HCT116 (cell line): Measurements from ENCODE around the gene SMIM33. TPM values are rescaled to one million over a fixed set of nuclear protein-coding genes. Genes with fewer than 3 reads are reported as not detected.

ENCODE experiments used
- ATAC-seq: fragments of 200-7000 bp; cut with Tn5 transposase; 2 replicates; pipeline ENCODE4 v1.9.1; 2020; ENCODE audit warnings: mild to moderate bottlenecking, moderate library complexity
- BruUV-seq: library from RNA; stranded (reverse); fragments of 400-500 nt; replicated peaks from 2 replicates; lab custom pipeline; 2021; lab: Mats Ljungman, UMichigan
- CTCF ChIA-PET: fragments of 300-600 bp; sonication (Branson Sonifier 250); formaldehyde crosslinking; loops from one replicate; lab custom pipeline; 2021; ENCODE audit warnings: antibody characterized with exemption; lab: Charles Lee
- POLR2A ChIA-PET: fragments of 300-600, 350-600 bp; sonication (Branson Sonifier 250); formaldehyde crosslinking; loops from one replicate; lab custom pipeline; 2021; ENCODE audit warnings: antibody characterized with exemption; lab: Charles Lee
- RAD21 ChIA-PET, 2 experiments: fragments of 300-600 bp; sonication (Branson Sonifier 250); formaldehyde crosslinking; loops; one replicate each; lab custom pipeline; 2023; ENCODE audit warnings: low total read pairs in 2 of 2; ENCODE audit not compliant: uncharacterized antibody in 2 of 2, unreplicated experiment in 2 of 2, low non-redundant PET in 1 of 2; lab: Charles Lee
- DNase-seq: peaks from one replicate; pipeline ENCODE4 v3.0.0-alpha.2; 2010; ENCODE audit warnings: low read depth, low spot score
- H2AFZ ChIP-seq: fragments of 200-600 bp; shearing (Covaris generic), sonication (generic); 2 replicates; pipeline ENCODE4 v1.6.1; 2017; ENCODE audit warnings: low read depth, mixed run types, mixed read lengths, antibody characterized with exemption, low read length; ENCODE audit not compliant: poor library complexity, severe bottlenecking
- H3K27ac ChIP-seq: 2 replicates; pipeline ENCODE4 v1.5.1; 2012; ENCODE audit warnings: low read depth, low read length
- H3K27me3 ChIP-seq: fragments of 200-600 bp; sonication (generic); 2 replicates; pipeline ENCODE4 v1.6.1; 2016; ENCODE audit warnings: mixed run types, low read length, mixed read lengths; ENCODE audit not compliant: insufficient read depth
- H3K36me3 ChIP-seq, 2 experiments: fragments of 200-500 bp in 1 of 2; fragments of 200-600 bp in 1 of 2; sonication (Bioruptor generic) in 1 of 2; sonication (generic) in 1 of 2; 2 replicates each; pipeline versions ENCODE4 v1.5.1 to v1.6.1; 2014 to 2016; ENCODE audit warnings: low read length in 2 of 2, inconsistent platforms in 1 of 2, mixed read lengths in 1 of 2, mixed run types in 1 of 2; ENCODE audit not compliant: insufficient read depth in 2 of 2, control insufficient read depth in 1 of 2
- H3K4me1 ChIP-seq, 2 experiments: fragments of 200-600 bp in 1 of 2; sonication (generic) in 1 of 2; 2 replicates each; pipeline versions ENCODE4 v1.5.1 to v1.6.1; 2012 to 2017; ENCODE audit warnings: low read length in 2 of 2, inconsistent platforms in 1 of 2, mild to moderate bottlenecking in 1 of 2, mixed read lengths in 1 of 2, mixed run types in 1 of 2, moderate library complexity in 1 of 2; ENCODE audit not compliant: insufficient read depth in 2 of 2, control insufficient read depth in 1 of 2
- H3K4me2 ChIP-seq: fragments of 200-600 bp; sonication (generic); 2 replicates; pipeline ENCODE4 v1.6.1; 2017; ENCODE audit warnings: mixed run types, low read length, mixed read lengths
- H3K4me3 ChIP-seq, 2 experiments: fragments of 200-600 bp in 1 of 2; sonication (generic) in 1 of 2; replicated peaks in 1 of 2; 2 replicates each; pipeline ENCODE4 v1.5.1; 2011 to 2016; ENCODE audit warnings: low read length in 2 of 2, control low read depth in 1 of 2, low read depth in 1 of 2, mild to moderate bottlenecking in 1 of 2, mixed read lengths in 1 of 2, mixed run types in 1 of 2
- H3K79me2 ChIP-seq: fragments of 200-600 bp; sonication (generic); 2 replicates; pipeline ENCODE4 v1.6.1; 2017; ENCODE audit warnings: mild to moderate bottlenecking, mixed run types, low read length, moderate library complexity, mixed read lengths; ENCODE audit not compliant: insufficient read depth
- H3K9ac ChIP-seq: fragments of 200-600 bp; sonication (generic); 2 replicates; pipeline ENCODE4 v1.6.1; 2016; ENCODE audit warnings: low read length, mixed read lengths
- H3K9me2 ChIP-seq: fragments of 200-600 bp; sonication (generic), shearing (Covaris generic); 2 replicates; pipeline ENCODE4 v1.6.1; 2017; ENCODE audit warnings: mixed run types, mild to moderate bottlenecking, moderate library complexity; ENCODE audit not compliant: insufficient read depth
- H3K9me3 ChIP-seq, 2 experiments: fragments of 200-500 bp in 1 of 2; fragments of 200-600 bp in 1 of 2; sonication (Bioruptor generic) in 1 of 2; sonication (generic) in 1 of 2; 2 replicates each; pipeline ENCODE4 v1.6.1; 2014 to 2017; ENCODE audit warnings: low read length in 2 of 2, mixed read lengths in 2 of 2, inconsistent platforms in 1 of 2, low read depth in 1 of 2, mild to moderate bottlenecking in 1 of 2, mixed run types in 1 of 2, moderate library complexity in 1 of 2; ENCODE audit not compliant: control insufficient read depth in 1 of 2, insufficient read depth in 1 of 2
- H4K20me1 ChIP-seq: fragments of 200-600 bp; sonication (generic), shearing (Covaris generic); 2 replicates; pipeline ENCODE4 v1.6.1; 2017; ENCODE audit warnings: mixed run types, mild to moderate bottlenecking, moderate library complexity; ENCODE audit not compliant: insufficient read depth
- RAD21 ChIP-seq: IDR thresholded peaks from 2 replicates; pipeline ENCODE4 v1.6.1; 2012; ENCODE audit warnings: low read depth, mild to moderate bottlenecking
- SP1 ChIP-seq: IDR thresholded peaks from 2 replicates; pipeline ENCODE4 v1.6.1; 2012; ENCODE audit warnings: low read depth
- SRF ChIP-seq: IDR thresholded peaks from 2 replicates; pipeline ENCODE4 v1.6.1; 2012; ENCODE audit warnings: low read depth
- intact Hi-C: fragments of 100-400 bp; cut with micrococcal nuclease; formaldehyde crosslinking; loops from 2 replicates; pipeline ENCODE4 v1.10.0; 2022
- total RNA-seq: library from RNA; stranded (reverse); gene quantifications from one replicate; pipeline ENCODE4 v1.2.1, GENCODE V29; 2021; ENCODE audit not compliant: unreplicated experiment
- TF ChIP-seq, protein P1 (sequence below), 3 experiments: fragments of 200-600 bp in 1 of 3; sonication (generic) in 1 of 3; IDR thresholded peaks in 2 of 3; conservative IDR thresholded peaks in 1 of 3; 2 replicates each; pipeline ENCODE4 v1.5.1; 2012 to 2017; ENCODE audit warnings: low read depth in 2 of 3, low read length in 2 of 3, antibody characterized with exemption in 1 of 3, borderline replicate concordance in 1 of 3, control low read depth in 1 of 3, mild to moderate bottlenecking in 1 of 3, mixed read lengths in 1 of 3, mixed run types in 1 of 3, moderate library complexity in 1 of 3; ENCODE audit not compliant: insufficient read depth in 1 of 3

The SMIM33 gene
- total RNA-seq, 1 experiment from 2014 or later = not detected

- 0 out of 2 replicates have a peak, but pooled peaks have one; percentile 20 for TF ChIP-seq RAD21
- TF ChIP-seq, protein P1, sequence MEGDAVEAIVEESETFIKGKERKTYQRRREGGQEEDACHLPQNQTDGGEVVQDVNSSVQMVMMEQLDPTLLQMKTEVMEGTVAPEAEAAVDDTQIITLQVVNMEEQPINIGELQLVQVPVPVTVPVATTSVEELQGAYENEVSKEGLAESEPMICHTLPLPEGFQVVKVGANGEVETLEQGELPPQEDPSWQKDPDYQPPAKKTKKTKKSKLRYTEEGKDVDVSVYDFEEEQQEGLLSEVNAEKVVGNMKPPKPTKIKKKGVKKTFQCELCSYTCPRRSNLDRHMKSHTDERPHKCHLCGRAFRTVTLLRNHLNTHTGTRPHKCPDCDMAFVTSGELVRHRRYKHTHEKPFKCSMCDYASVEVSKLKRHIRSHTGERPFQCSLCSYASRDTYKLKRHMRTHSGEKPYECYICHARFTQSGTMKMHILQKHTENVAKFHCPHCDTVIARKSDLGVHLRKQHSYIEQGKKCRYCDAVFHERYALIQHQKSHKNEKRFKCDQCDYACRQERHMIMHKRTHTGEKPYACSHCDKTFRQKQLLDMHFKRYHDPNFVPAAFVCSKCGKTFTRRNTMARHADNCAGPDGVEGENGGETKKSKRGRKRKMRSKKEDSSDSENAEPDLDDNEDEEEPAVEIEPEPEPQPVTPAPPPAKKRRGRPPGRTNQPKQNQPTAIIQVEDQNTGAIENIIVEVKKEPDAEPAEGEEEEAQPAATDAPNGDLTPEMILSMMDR (IDR thresholded peaks at IDR 0.05 in 2 of 3, conservative IDR thresholded peaks at IDR 0.05 in 1 of 3; ENCODE audit: borderline replicate concordance in 1 of 3, insufficient read depth in 1 of 3, low read depth in 2 of 3, low read length in 2 of 3) = peak in 2 of 3 experiments; percentile 30 to 35; a peak in 3 of 6 replicates
- TF ChIP-seq SP1 = no peak
- TF ChIP-seq SRF = no peak
- ChIA-PET POLR2A (interaction anchor here (0.8 to 1.5 kb wide), 5 partner anchors 8 to 79 kb away, joined by 3 to 7 read pairs (median 3); partner anchors contain the start of genes DNAJC18 and UBE2D2), CTCF (interaction anchor here (0.6 to 1.8 kb wide), 4 partner anchors 10 to 1454 kb away, joined by 3 to 8 read pairs (median 4); no protein-coding TSS in a partner anchor), RAD21 (interaction anchor here in 1 of 2 experiments (1.3 kb wide), 1 partner anchor 32 kb away, joined by 3 read pairs; no protein-coding TSS in a partner anchor)
- Histone ChIP-seq H3K4me2 (peak overlapping the region; percentile 68), H4K20me1 (no peaks in the 10 kb centered on the region), H3K27ac (peak overlapping the region; percentile 94), H2AFZ (peak overlapping the region; percentile 73), H3K4me3 (peak overlapping the region; percentile 40 to 54), H3K4me1 (peaks cover 26 to 30% of the 10 kb centered on the region in 2 experiments), H3K27me3 (no peaks in the 10 kb centered on the region), H3K79me2 (no peaks in the 10 kb centered on the region), H3K9me3 (no peaks in the 10 kb centered on the region), H3K9me2 (no peaks in the 10 kb centered on the region), H3K9ac (peak overlapping the region; percentile 61), H3K36me3 (0 out of 4 replicates have a peak, but pooled peaks cover 0 to 2% of the 10 kb centered on the region in 2 experiments)
- no peak for DNase-seq
- peak; percentile 66 for ATAC-seq
- no TSS peak for BruUV-seq
- intact Hi-C loops = no loop called here
These were observed 10.8 kb downstream of the SMIM33 start for GRCh38 chr5:139481580-139482049.
